Ovary (tissue), 9 donors: Measurements from ENCODE around the gene SURF1. TPM values are rescaled to one million over a fixed set of nuclear protein-coding genes. Genes with fewer than 3 reads are reported as not detected.
"Not testable (repeated sequence)": the region's sequence is repeated elsewhere in the genome, so short reads cannot be mapped to it uniquely, and the experiment has no call there.

ENCODE experiments used
- DNase-seq, 5 donors: peaks; one replicate each; pipeline ENCODE4 v3.0.0-alpha.2; 2019 to 2020
- H3K27ac ChIP-seq, 2 donors: fragments of 200-600 bp; one replicate each; pipeline versions ENCODE4 v1.5.1 to v1.8.0; 2019 to 2022
- H3K27me3 ChIP-seq: fragments of 200-600 bp; one replicate; pipeline ENCODE4 v1.8.0; 2022
- H3K36me3 ChIP-seq: fragments of 200-600 bp; sonication (generic); one replicate; pipeline ENCODE4 v1.5.1; 2019
- H3K4me1 ChIP-seq: one replicate; pipeline ENCODE4 v1.8.1; 2013; ENCODE audit warnings: mild to moderate bottlenecking, moderate library complexity; ENCODE audit not compliant: insufficient read depth
- H3K4me3 ChIP-seq: fragments of 200-600 bp; sonication (generic); one replicate; pipeline ENCODE4 v1.5.1; 2017
- H3K9me3 ChIP-seq, 2 donors: fragments of 200-600 bp in 1 of 2; sonication (generic) in 1 of 2; one replicate each; pipeline versions ENCODE4 v1.5.1 to v1.8.1; 2013 to 2019; ENCODE audit warnings: mild to moderate bottlenecking in 1 of 2, moderate library complexity in 1 of 2
- CTCF ChIP-seq, 3 donors: fragments of 450-650 bp in 2 of 3; fragments of 200-600 bp in 1 of 3; IDR thresholded peaks; one replicate each; pipeline versions ENCODE4 v1.5.1 to v1.8.0; 2016 to 2022; ENCODE audit warnings: antibody characterized with exemption in 3 of 3, mild to moderate bottlenecking in 1 of 3
- EP300 ChIP-seq: sonication (generic); formaldehyde crosslinking; IDR thresholded peaks from one replicate; pipeline ENCODE4 v1.6.1; 2017; ENCODE audit warnings: antibody characterized with exemption
- POLR2A ChIP-seq: fragments of 450-650 bp; IDR thresholded peaks from one replicate; pipeline ENCODE4 v1.6.1; 2017; ENCODE audit warnings: antibody characterized with exemption, mild to moderate bottlenecking, moderate library complexity
- WGBS, 3 donors: extraction: QIAGEN DNeasy Blood & Tissue Kit in 1 of 3; methylation state at CpG; one replicate each; pipeline versions ENCODE4 v1.1.5 to v1.1.7; 2013 to 2017; 5-methylcytosine and 5-hydroxymethylcytosine counted together
- intact Hi-C, 4 donors: fragments of 100-400 bp; cut with DNase I; formaldehyde crosslinking; loops; one replicate each; pipeline versions ENCODE4 v1.11.0 to v1.15.1; 2022 to 2023
- polyA plus RNA-seq, 2 donors: library from polyadenylated mRNA; stranded (reverse); fragments of 200-250 nt in 1 of 2; fragments of 350-450 nt in 1 of 2; fragmentation: Illumina TruSeq in 1 of 2; extraction: RNeasy Lipid Tissue Mini Kit (QIAGEN cat#74804) in 1 of 2; gene quantifications; one replicate each; pipeline ENCODE4 v1.2.3, GENCODE V29; 2013 to 2014
- total RNA-seq, 7 donors: library from RNA; depleted of rRNA in 2 of 7; stranded (reverse); fragments of >200 nt in 2 of 7; fragmentation: NEBNext Ultra II Directional in 3 of 7; extraction: Animal tissue kit (Norgen Biotek cat#: 25700) in 3 of 7; gene quantifications; one replicate each; pipeline versions ENCODE4 v1.1.0 to v1.2.4, GENCODE V29; 2016 to 2023
- donor health status: DM: no; HTN: no; CAD: no; lungs with moderate emphysema.
- donor health status: DM: no; HTN: no; CAD: no.
- donor health status: Bipolar disorder and iron deficiency.
- donor health status: DM: yes; HTN: yes; CAD: no.
- donor health status: DM: no; HTN: no; CAD: no.
- donor health status: DM: yes; HTN: yes; CAD: no.

Gene SURF1
- total and polyA plus RNA-seq, 9 donors, result 23.5 to 51.3 (median 35.6) TPM

GRCh38 chr9:133323211-133323610 lies 33.1 kb downstream of the SURF1 start:
- no peak for DNase-seq
- 77 to 88% (median 80%) methylated on average over 10 of the region's 10 CpGs for WGBS, 3 donors
- Histone ChIP-seq H3K27ac (no peak overlapping the region), H3K4me3 (no peak overlapping the region), H3K9me3 (no peaks in the 10 kb centered on the region), H3K36me3 (no peaks in the 10 kb centered on the region), H3K27me3 (no peaks in the 10 kb centered on the region), H3K4me1 (no peaks in the 10 kb centered on the region)
- intact Hi-C loops, result loop anchor here in 1 of 4 donors (10.0 kb wide), 1 partner anchor 138 kb away; no protein-coding TSS in a partner anchor
- TF ChIP-seq POLR2A, result no peak
- TF ChIP-seq CTCF (IDR thresholded peaks at IDR 0.05), result no peak

GRCh38 chr9:133322701-133323100 lies 33.6 kb downstream of the SURF1 start:
- intact Hi-C loops, result loop anchor here in 1 of 4 donors (10.0 kb wide), 1 partner anchor 138 kb away; no protein-coding TSS in a partner anchor
- no peaks in the 10 kb centered on the region for H3K4me1 ChIP-seq
- H3K9me3 ChIP-seq, result no peaks in the 10 kb centered on the region
- H3K27me3 ChIP-seq, result no peaks in the 10 kb centered on the region
- TF ChIP-seq EP300, result no peak
- no peak for TF ChIP-seq CTCF (IDR thresholded peaks at IDR 0.05)
- TF ChIP-seq POLR2A, result no peak
- H3K36me3 ChIP-seq, result no peaks in the 10 kb centered on the region
- no peak overlapping the region for H3K27ac ChIP-seq
- no peak for DNase-seq
- WGBS, 3 donors, result 77 to 81% (median 80%) methylated on average over 14 of the region's 14 CpGs
- no peak overlapping the region for H3K4me3 ChIP-seq

GRCh38 chr9:133321411-133321935 lies 34.8 kb downstream of the SURF1 start:
- no peak overlapping the region for H3K4me3 ChIP-seq

GRCh38 chr9:133320421-133320881 lies 35.8 kb downstream of the SURF1 start:
- H3K4me3 ChIP-seq, result no peak overlapping the region
- H3K27ac ChIP-seq, result no peak overlapping the region
- H3K9me3 ChIP-seq, result no peaks in the 10 kb centered on the region
- no peak for DNase-seq
- no peaks in the 10 kb centered on the region for H3K27me3 ChIP-seq
- WGBS, 3 donors, result 72 to 77% (median 75%) methylated on average over 13 of the region's 13 CpGs
- TF ChIP-seq CTCF (IDR thresholded peaks at IDR 0.05) (no peak), POLR2A (no peak), EP300 (no peak)
- no peaks in the 10 kb centered on the region for H3K4me1 ChIP-seq
- intact Hi-C loops, result loop anchor here in 1 of 4 donors (10.0 kb wide), 1 partner anchor 136 kb away; no protein-coding TSS in a partner anchor
- no peaks in the 10 kb centered on the region for H3K36me3 ChIP-seq

More at GRCh38 chr9:133321411-133321935, 34.8 kb downstream of the SURF1 start:
- Histone ChIP-seq H3K36me3 (no peaks in the 10 kb centered on the region), H3K27ac (no peak overlapping the region), H3K27me3 (no peaks in the 10 kb centered on the region), H3K9me3 (no peaks in the 10 kb centered on the region), H3K4me1 (no peaks in the 10 kb centered on the region)
- WGBS, 3 donors, result 73 to 81% (median 76%) methylated on average over 13 of the region's 13 CpGs
- no peak for TF ChIP-seq EP300
- no peak for DNase-seq
- intact Hi-C loops, result loop anchor here in 1 of 4 donors (10.0 kb wide), 1 partner anchor 137 kb away; no protein-coding TSS in a partner anchor

- H3K36me3 ChIP-seq, H3K27me3 ChIP-seq, DNase-seq, intact Hi-C loops, H3K9me3 ChIP-seq, H3K27ac ChIP-seq, H3K4me3 ChIP-seq, H3K4me1 ChIP-seq: not testable (repeated sequence)
- 67 to 82% (median 77%) methylated on average over 11 to 13 of the region's 13 CpGs for WGBS, 3 donors
Measured at GRCh38 chr9:133317551-133317950, 38.7 kb downstream of the SURF1 start.
